ENCODE results near the gene ERI2.
"Not testable (repeated sequence)": the region's sequence is repeated elsewhere in the genome, so short reads cannot be mapped to it uniquely, and the experiment has no call there.

ERI2 gene

GRCh38 chr16:20773679-20774078, 32.6 kb downstream of the ERI2 start:
- no peak for TF ChIP-seq CTCF (conservative IDR thresholded peaks at IDR 0.05; ENCODE audit: low read depth)
- no peak overlapping the region for H3K27ac ChIP-seq
- ChIA-PET POLR2A (ENCODE audit: low non-redundant PET) (interaction anchor here (0.6 kb wide), 1 partner anchor 10 kb away, joined by 3 read pairs; no protein-coding TSS in a partner anchor), CTCF (interaction anchor here (0.6 to 0.9 kb wide), 2 partner anchors 12 to 61 kb away, joined by 3 to 4 read pairs; no protein-coding TSS in a partner anchor)
- DNase-seq (ENCODE audit: low spot score): no peak

- ChIA-PET CTCF (no interaction called here), POLR2A (ENCODE audit: low non-redundant PET) (no interaction called here)
- H3K27ac ChIP-seq: no peak overlapping the region
- no peak for DNase-seq (ENCODE audit: low spot score)
- no peak for TF ChIP-seq CTCF (conservative IDR thresholded peaks at IDR 0.05; ENCODE audit: low read depth)
These were observed 37.5 kb downstream of the ERI2 start for GRCh38 chr16:20768818-20769217.

- ChIA-PET POLR2A (ENCODE audit: low non-redundant PET) (no interaction called here), CTCF (no interaction called here)
- no peak for TF ChIP-seq CTCF (conservative IDR thresholded peaks at IDR 0.05; ENCODE audit: low read depth)
- DNase-seq (ENCODE audit: low spot score): peak; percentile 10
- no peak overlapping the region for H3K27ac ChIP-seq
These were observed 38.2 kb downstream of the ERI2 start for GRCh38 chr16:20768121-20768520.

DNA sequence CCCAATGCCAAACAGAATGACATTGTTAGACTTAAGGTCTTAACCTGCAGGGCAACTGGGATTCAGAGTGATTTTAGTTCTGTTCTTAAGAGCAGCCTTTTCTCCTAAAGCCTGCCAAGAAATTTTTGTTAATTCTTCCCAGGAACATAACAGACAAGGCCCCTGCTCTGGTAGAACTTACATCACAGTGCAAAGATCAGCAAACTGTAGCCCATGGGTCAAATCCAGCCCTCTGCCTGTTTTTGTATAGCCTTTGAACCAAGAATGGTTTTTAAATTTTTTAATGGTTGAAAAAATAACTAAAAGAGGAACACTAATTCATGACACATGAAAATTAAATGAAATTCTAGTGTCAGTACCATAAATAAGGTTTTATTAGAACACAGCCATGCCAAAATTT, 38.7 kb downstream of the ERI2 start:
- no peak overlapping the region for H3K27ac ChIP-seq
- CTCF ChIA-PET: no interaction called here
- POLR2A ChIA-PET (ENCODE audit: low non-redundant PET): no interaction called here
- no peak for TF ChIP-seq CTCF (conservative IDR thresholded peaks at IDR 0.05; ENCODE audit: low read depth)
- no peak for DNase-seq (ENCODE audit: low spot score)

GRCh38 chr16:20766294-20766693, 40.0 kb downstream of the ERI2 start:
- ChIA-PET CTCF (interaction anchor here (0.5 to 0.6 kb wide), 2 partner anchors 164 to 1274 kb away, joined by 3 to 4 read pairs; no protein-coding TSS in a partner anchor), POLR2A (ENCODE audit: low non-redundant PET) (no interaction called here)
- H3K27ac ChIP-seq: no peak overlapping the region
- no peak for DNase-seq (ENCODE audit: low spot score)
- TF ChIP-seq CTCF (conservative IDR thresholded peaks at IDR 0.05; ENCODE audit: low read depth): no peak

- CTCF ChIA-PET: interaction anchor here (0.6 kb wide), 1 partner anchor 163 kb away, joined by 4 read pairs; no protein-coding TSS in a partner anchor
- POLR2A ChIA-PET (ENCODE audit: low non-redundant PET): no interaction called here
- no peak for DNase-seq (ENCODE audit: low spot score)
- H3K27ac ChIP-seq: no peak overlapping the region
- no peak for TF ChIP-seq CTCF (conservative IDR thresholded peaks at IDR 0.05; ENCODE audit: low read depth)
These were observed 40.5 kb downstream of the ERI2 start for GRCh38 chr16:20765732-20766131.

- DNase-seq (ENCODE audit: low spot score); CTCF ChIA-PET; POLR2A ChIA-PET (ENCODE audit: low non-redundant PET); H3K27ac ChIP-seq: not testable (repeated sequence)
These were observed 41.8 kb downstream of the ERI2 start for GRCh38 chr16:20764448-20764847.
